A673 (cell line): ENCODE measurements around the gene PCDH17. TPM values are rescaled to one million over a fixed set of nuclear protein-coding genes. Genes with fewer than 3 reads are reported as not detected.

ENCODE experiments used
- BruUV-seq: library from RNA; stranded (reverse); fragments of 400-500 nt; replicated peaks from 2 replicates; lab custom pipeline; 2021; lab: Mats Ljungman, UMichigan
- CTCF ChIA-PET: fragments of 300-600 bp; sonication (Branson Sonifier 250); formaldehyde crosslinking; loops from one replicate; lab custom pipeline; 2022; ENCODE audit warnings: antibody characterized with exemption; lab: Charles Lee
- POLR2A ChIA-PET: fragments of 300-600 bp; sonication (Branson Sonifier 250); formaldehyde crosslinking; loops from one replicate; lab custom pipeline; 2022; ENCODE audit warnings: antibody characterized with exemption; ENCODE audit not compliant: low non-redundant PET; lab: Charles Lee
- DNase-seq: peaks from one replicate; pipeline ENCODE4 v3.0.0-alpha.2; 2015; ENCODE audit warnings: low spot score
- H3K27ac ChIP-seq: fragments of 200-600 bp; sonication (generic); 2 replicates; pipeline ENCODE4 v1.5.1; 2016; ENCODE audit warnings: mixed run types, low read depth, mild to moderate bottlenecking, mixed read lengths, antibody characterized with exemption, low read length; ENCODE audit not compliant: poor library complexity, severe bottlenecking
- H3K27me3 ChIP-seq: fragments of 200-600 bp; sonication (generic); replicated peaks from 2 replicates; pipeline ENCODE4 v1.6.1; 2017; ENCODE audit warnings: mixed run types, low read depth, mild to moderate bottlenecking, mixed read lengths, antibody characterized with exemption, low read length; ENCODE audit not compliant: insufficient read depth, poor library complexity
- H3K36me3 ChIP-seq: fragments of 200-600 bp; sonication (generic); 2 replicates; pipeline ENCODE4 v1.6.1; 2016; ENCODE audit warnings: mixed run types, mild to moderate bottlenecking, mixed read lengths, antibody characterized with exemption, low read length; ENCODE audit not compliant: insufficient read depth, poor library complexity, severe bottlenecking
- H3K4me1 ChIP-seq: fragments of 200-600 bp; sonication (generic); 2 replicates; pipeline ENCODE4 v1.6.1; 2017; ENCODE audit warnings: mixed run types, mild to moderate bottlenecking, mixed read lengths, antibody characterized with exemption, low read length; ENCODE audit not compliant: insufficient read depth, poor library complexity, severe bottlenecking
- H3K4me3 ChIP-seq: fragments of 200-600 bp; sonication (generic); 2 replicates; pipeline ENCODE4 v1.5.1; 2016; ENCODE audit warnings: low read depth, mixed run types, mild to moderate bottlenecking, mixed read lengths, low read length; ENCODE audit not compliant: poor library complexity, severe bottlenecking
- H3K9me3 ChIP-seq: fragments of 200-600 bp; sonication (generic); 2 replicates; pipeline ENCODE4 v1.6.1; 2016; ENCODE audit warnings: mixed run types, low read depth, mild to moderate bottlenecking, mixed read lengths, antibody characterized with exemption, low read length; ENCODE audit not compliant: poor library complexity, severe bottlenecking
- CTCF ChIP-seq: fragments of 300-800, 200-600 bp; sonication (generic); conservative IDR thresholded peaks from 2 replicates; pipeline ENCODE4 v1.5.1; 2017; ENCODE audit warnings: low read depth, mild to moderate bottlenecking, antibody characterized with exemption, low read length, moderate library complexity, mixed read lengths
- EZH2 ChIP-seq: fragments of 200-600 bp; sonication (generic); IDR thresholded peaks from 2 replicates; pipeline ENCODE4 v1.6.1; 2017; ENCODE audit warnings: borderline replicate concordance, low read depth, mild to moderate bottlenecking, mixed read lengths, antibody characterized with exemption, low read length; ENCODE audit not compliant: poor library complexity, severe bottlenecking
- intact Hi-C: fragments of 100-400 bp; cut with micrococcal nuclease; formaldehyde crosslinking; loops from one replicate; pipeline ENCODE4 v1.10.0; 2022; ENCODE audit not compliant: unreplicated experiment
- total RNA-seq: library from RNA; stranded (reverse); gene quantifications from 2 replicates; pipeline ENCODE4 v1.2.3, GENCODE V29; 2021

Gene PCDH17
- total RNA-seq, 1 experiment from 2014 or later: 79.5 TPM

- Histone ChIP-seq H3K4me3 (no peak overlapping the region), H3K27ac (no peak overlapping the region), H3K36me3 (peaks cover 14% of the 10 kb centered on the region), H3K27me3 (no peaks in the 10 kb centered on the region), H3K4me1 (no peaks in the 10 kb centered on the region), H3K9me3 (no peaks in the 10 kb centered on the region)
- no TSS peak for BruUV-seq
- ChIA-PET CTCF (no interaction called here), POLR2A (no interaction called here)
- intact Hi-C loops: no loop called here
- TF ChIP-seq EZH2: no peak
- no peak for TF ChIP-seq CTCF
- no peak for DNase-seq
Measured at GRCh38 chr13:57726981-57727380, 95.4 kb downstream of the PCDH17 start.

- Histone ChIP-seq H3K27me3 (no peaks in the 10 kb centered on the region), H3K27ac (no peak overlapping the region), H3K36me3 (no peaks in the 10 kb centered on the region), H3K4me1 (peaks cover 9% of the 10 kb centered on the region), H3K4me3 (no peak overlapping the region), H3K9me3 (no peaks in the 10 kb centered on the region)
- TF ChIP-seq EZH2 (no peak), CTCF (no peak)
- POLR2A ChIA-PET: no interaction called here
- no TSS peak for BruUV-seq
- no peak for DNase-seq
- intact Hi-C loops: no loop called here
- CTCF ChIA-PET: no interaction called here
Measured at GRCh38 chr13:57734306-57734705, 102.8 kb downstream of the PCDH17 start.

GRCh38 chr13:57739089-57739488 is 107.5 kb downstream of the PCDH17 start:
- BruUV-seq: no TSS peak
- Histone ChIP-seq H3K36me3 (no peaks in the 10 kb centered on the region), H3K27ac (no peak overlapping the region), H3K4me3 (no peak overlapping the region), H3K4me1 (peaks cover 31% of the 10 kb centered on the region), H3K27me3 (no peaks in the 10 kb centered on the region), H3K9me3 (no peaks in the 10 kb centered on the region)
- DNase-seq: peak; percentile 91
- POLR2A ChIA-PET: no interaction called here
- CTCF ChIA-PET: no interaction called here
- TF ChIP-seq CTCF: no peak
- no peak for TF ChIP-seq EZH2
- intact Hi-C loops: no loop called here
